Motor neuron (in vitro differentiated cells): ENCODE measurements around the gene DPCD. TPM values are rescaled to one million over a fixed set of nuclear protein-coding genes. Genes with fewer than 3 reads are reported as not detected.
A peak's percentile ranks its signal among the peaks of the same experiment; 100 is the strongest.
"Not testable (repeated sequence)": the region's sequence is repeated elsewhere in the genome, so short reads cannot be mapped to it uniquely, and the experiment has no call there.

Source experiments
- ATAC-seq, 8 experiments: fragments of 200-7000 bp; cut with Tn5 transposase; replicated peaks in 6 of 8; 2 replicates each; pipeline ENCODE4 v1.8.0; 2021; ENCODE audit warnings: mild to moderate bottlenecking in 8 of 8, moderate library complexity in 8 of 8
- H3K27ac ChIP-seq, 2 donors: fragments of 250-450 bp; sonication (Bioruptor Pico); 2 replicates each; pipeline ENCODE4 v1.9.0; 2021; ENCODE audit warnings: antibody characterized with exemption in 2 of 2, mild to moderate bottlenecking in 2 of 2, moderate library complexity in 1 of 2
- H3K4me1 ChIP-seq, 2 donors: fragments of 250-450 bp; sonication (Bioruptor Pico); replicated peaks in 1 of 2; 2 replicates each; pipeline ENCODE4 v1.6.1; 2021; ENCODE audit warnings: antibody characterized with exemption in 2 of 2, mild to moderate bottlenecking in 2 of 2, moderate library complexity in 1 of 2
- H3K4me3 ChIP-seq, 5 donors: fragments of 250-450 bp; sonication (Bioruptor Pico); 2 replicates each; pipeline ENCODE4 v1.9.0; 2021; ENCODE audit warnings: antibody characterized with exemption in 5 of 5, mild to moderate bottlenecking in 5 of 5, moderate library complexity in 4 of 5
- WGBS, 10 experiments: fragments of 450-650 bp; shearing (Covaris generic); methylation state at CpG; one replicate each; pipeline ENCODE4 v1.0.0; 2022; 5-methylcytosine and 5-hydroxymethylcytosine counted together
- in situ Hi-C, 9 experiments: fragments of 400-800 bp; cut with MboI; loops; one replicate each; pipeline ENCODE4 v1.15.0; 2021; ENCODE audit warnings: low sequenced_read_pairs in 9 of 9, low pct_unique_long_range_greater_than_20kb in 2 of 9; ENCODE audit not compliant: unreplicated experiment in 9 of 9
- total RNA-seq, 8 experiments: library from RNA; unstranded; fragments of 300-600 nt; gene quantifications; 2 replicates each; pipeline versions ENCODE4 v1.2.3 to v1.2.4, GENCODE V29; 2022

Gene DPCD
- total RNA-seq, 8 experiments from 2014 or later: 28.9 to 105 (median 64.7) TPM

DNA sequence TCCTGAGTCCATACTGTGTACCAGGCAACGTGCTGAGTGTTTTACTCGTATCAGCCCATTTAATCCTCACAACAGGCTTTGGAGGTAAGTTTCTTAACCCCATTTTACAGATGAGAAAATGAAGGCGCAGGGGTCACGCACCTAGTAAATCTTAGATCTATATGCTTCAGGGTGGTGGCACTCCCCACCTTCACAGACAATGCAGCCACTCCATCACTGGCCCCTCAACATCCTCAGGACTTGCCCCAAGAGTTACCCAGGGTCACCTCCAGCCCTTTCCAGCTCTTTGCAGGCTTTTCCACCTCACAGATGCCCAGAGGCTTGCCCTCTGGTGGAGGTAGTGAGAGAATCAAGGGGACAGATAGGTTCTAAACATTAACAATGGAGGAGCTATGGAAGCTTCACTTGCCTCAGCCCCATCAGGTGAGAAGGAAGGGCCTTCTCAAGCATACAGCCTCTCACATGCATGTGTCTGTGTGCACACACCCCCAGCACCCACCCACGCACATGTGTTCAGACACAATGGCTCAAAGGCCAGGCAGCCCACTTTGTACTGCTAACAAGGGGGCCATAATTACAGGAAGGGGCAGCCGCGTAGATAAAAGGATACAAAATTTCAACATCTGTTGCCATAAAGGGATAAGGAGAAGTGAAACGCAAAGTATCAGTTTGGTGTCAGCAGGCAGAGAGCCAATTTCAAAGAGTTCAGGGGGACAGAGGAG is 29.1 kb downstream of the DPCD start:
- ATAC-seq: no peak
- peaks cover 7 to 16% of the 10 kb centered on the region in 2 donors for H3K4me1 ChIP-seq
- H3K4me3 ChIP-seq: no peak overlapping the region
- H3K27ac ChIP-seq: no peak overlapping the region
- 44 to 100% (median 79%) methylated on average over 1 to 8 of the region's 8 CpGs for WGBS, 10 experiments
- in situ Hi-C loops: loop anchor here in 4 of 9 experiments (25.0 kb wide), 2 partner anchors 145 to 170 kb away; partner anchors contain the start of genes FGF8 (in 2 of the 4) and NPM3 (in 2 of the 4)

DNA sequence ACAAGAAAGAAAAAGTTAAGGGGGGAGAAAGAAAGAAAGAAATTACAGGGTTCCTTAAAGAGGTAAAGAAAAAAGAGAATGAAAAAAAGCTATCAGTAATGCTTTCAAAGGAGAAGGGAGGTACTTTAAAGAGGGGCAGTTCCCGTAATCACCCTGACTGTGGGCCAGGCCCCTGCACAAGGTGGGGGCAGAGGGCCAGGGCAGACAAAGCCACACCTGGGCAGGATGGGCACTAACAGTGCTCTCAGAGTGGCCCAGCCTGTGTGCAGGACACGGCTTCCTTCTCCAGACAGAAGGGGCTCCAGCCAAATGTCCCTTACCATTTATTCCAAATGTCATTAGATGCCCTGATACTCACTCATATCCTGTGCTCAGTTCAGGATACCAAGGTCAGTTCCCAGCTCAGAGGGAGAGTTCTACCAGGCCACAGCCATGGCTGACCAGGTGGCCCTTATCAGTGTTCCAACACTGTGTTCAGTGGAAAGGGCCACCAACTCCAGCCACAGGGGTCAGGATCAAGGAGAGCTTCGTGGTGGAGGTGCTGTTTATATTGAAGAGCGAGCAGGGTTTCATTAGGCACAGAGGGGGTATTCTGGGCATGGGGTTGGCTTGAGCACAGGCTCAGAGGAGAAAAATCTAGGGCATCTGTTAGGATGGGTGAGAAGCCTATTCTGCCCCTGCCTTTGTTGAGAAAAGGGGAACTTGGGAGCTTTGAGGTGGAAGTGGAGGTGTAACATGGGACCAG is 29.9 kb downstream of the DPCD start:
- ATAC-seq: no peak
- WGBS, 10 experiments: 45 to 100% (median 83%) methylated on average over 1 to 2 of the region's 4 CpGs; no CpG with 5 or more reads in 3 of the 10 experiments
- in situ Hi-C loops: loop anchor here in 4 of 9 experiments (25.0 kb wide), 2 partner anchors 144 to 169 kb away; partner anchors contain the start of genes FGF8 (in 2 of the 4) and NPM3 (in 2 of the 4)
- peaks cover 0 to 9% of the 10 kb centered on the region in 2 donors for H3K4me1 ChIP-seq
- H3K27ac ChIP-seq: no peak overlapping the region
- H3K4me3 ChIP-seq: no peak overlapping the region

DNA sequence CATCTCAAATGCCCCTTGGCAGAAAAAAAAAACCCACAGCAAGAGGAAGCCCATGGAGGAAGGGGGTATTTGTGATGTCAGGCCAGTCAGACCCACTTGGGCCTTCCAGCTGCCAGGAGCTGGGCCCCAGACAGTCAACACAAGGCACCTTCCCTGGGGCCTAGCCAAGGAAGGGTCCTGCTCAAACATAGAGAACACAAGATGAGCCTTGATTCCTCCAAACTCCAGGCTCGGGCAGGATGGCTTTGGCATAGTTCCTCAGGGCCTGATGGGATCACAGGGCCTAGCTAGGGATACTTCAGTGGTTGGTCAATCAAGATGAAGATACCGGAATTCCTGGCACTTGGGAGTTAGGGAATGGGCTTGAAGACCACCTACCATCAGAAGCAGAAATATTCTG is 30.8 kb downstream of the DPCD start:
- 83 to 100% (median 90%) methylated on average over 1 to 2 of the region's 2 CpGs; no CpG with 5 or more reads in 5 of the 10 experiments for WGBS, 10 experiments

DNA sequence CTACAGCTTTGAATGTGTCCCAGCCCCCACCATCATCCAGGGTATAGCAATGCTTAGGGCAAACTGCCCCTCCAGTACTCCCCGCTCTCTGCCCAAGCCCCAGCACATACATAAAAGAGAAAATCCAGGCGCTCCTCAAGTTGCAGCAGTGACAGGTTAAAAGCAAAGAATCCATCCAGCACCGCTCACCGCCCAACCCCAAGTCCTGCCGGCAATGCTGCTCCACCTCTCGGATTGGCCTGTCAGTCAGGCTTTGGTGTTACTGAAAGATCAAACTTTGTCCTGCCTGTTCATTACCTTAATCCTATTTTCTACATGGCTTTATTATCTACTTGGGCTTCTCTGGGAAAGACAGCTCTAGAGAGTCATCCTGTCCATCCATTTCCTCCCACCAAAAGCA is 31.9 kb downstream of the DPCD start:
- no peak for ATAC-seq
- Histone ChIP-seq H3K27ac (no peak overlapping the region), H3K4me1 (peaks cover 0 to 4% of the 10 kb centered on the region in 2 donors), H3K4me3 (no peak overlapping the region)
- 40 to 100% (median 92%) methylated on average over 1 to 6 of the region's 6 CpGs; no CpG with 5 or more reads in 5 of the 10 experiments for WGBS, 10 experiments
- in situ Hi-C loops: loop anchor here in 4 of 9 experiments (25.0 kb wide), 2 partner anchors 142 to 167 kb away; partner anchors contain the start of genes FGF8 (in 2 of the 4) and NPM3 (in 2 of the 4)

More for the DNA sequence above, 30.8 kb downstream of the DPCD start:
- no peak for ATAC-seq
- Histone ChIP-seq H3K4me3 (no peak overlapping the region), H3K4me1 (peaks cover 0 to 5% of the 10 kb centered on the region in 2 donors), H3K27ac (no peak overlapping the region)
- in situ Hi-C loops: loop anchor here in 4 of 9 experiments (25.0 kb wide), 2 partner anchors 143 to 168 kb away; partner anchors contain the start of genes FGF8 (in 2 of the 4) and NPM3 (in 2 of the 4)

DNA sequence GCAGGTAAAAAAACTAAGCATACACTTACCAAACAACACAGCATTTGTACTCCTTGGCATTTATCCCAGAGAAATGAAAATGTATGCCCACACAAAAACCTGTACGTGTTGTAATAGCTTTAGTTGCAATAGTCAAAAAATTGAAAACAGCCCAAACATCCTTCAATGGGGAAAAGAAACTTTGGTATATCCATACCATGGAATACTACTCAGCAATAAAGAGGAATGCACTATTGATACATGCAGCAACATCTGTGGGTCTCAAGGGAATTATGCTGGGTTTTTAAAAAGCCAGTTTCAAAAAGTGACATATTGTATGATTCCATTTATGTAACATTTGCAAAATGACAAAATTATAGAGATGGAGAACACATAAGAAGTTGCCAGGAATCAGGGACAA is 35.4 kb downstream of the DPCD start:
- 36 to 100% (median 91%) methylated on average over 1 of the region's 1 CpG; no CpG with 5 or more reads in 1 of the 10 experiments for WGBS, 10 experiments
- H3K4me1 ChIP-seq: peaks cover 0 to 6% of the 10 kb centered on the region in 2 donors
- in situ Hi-C loops: loop anchor here in 4 of 9 experiments (25.0 kb wide), 2 partner anchors 139 to 164 kb away; partner anchors contain the start of genes FGF8 (in 2 of the 4) and NPM3 (in 2 of the 4)
- H3K4me3 ChIP-seq: no peak overlapping the region
- no peak overlapping the region for H3K27ac ChIP-seq
- no peak for ATAC-seq

DNA sequence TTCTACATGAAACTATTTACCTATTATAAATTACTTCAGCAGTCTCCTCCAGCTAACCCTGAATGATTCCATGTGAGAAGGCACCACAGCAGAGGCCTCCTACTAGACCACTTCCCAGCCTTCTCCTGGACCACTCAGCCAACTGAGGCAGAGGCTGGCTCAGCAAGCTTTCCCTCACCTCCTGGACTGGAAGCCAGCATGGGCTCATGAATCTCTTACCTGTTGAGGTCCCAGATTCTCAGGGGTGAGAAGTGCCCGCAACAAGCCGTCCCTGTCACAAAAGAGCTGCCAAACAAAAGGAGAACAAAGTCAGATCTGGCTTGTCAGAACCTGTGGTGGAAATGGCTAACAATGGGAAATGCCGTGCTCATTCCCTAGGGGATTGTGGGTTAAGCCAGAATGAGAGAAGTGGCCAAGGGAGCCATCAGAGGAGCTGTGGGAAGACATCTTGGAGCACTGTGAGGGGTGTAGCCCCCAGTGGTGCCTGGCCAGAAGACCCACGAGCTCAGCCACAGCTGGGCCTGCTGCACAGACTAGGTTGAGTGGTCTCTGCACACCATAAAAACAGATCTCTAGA is 36.5 kb downstream of the DPCD start:
- H3K4me1 ChIP-seq: peaks cover 0 to 6% of the 10 kb centered on the region in 2 donors
- no peak overlapping the region for H3K4me3 ChIP-seq
- WGBS, 10 experiments: 40 to 100% (median 92%) methylated on average over 1 to 3 of the region's 4 CpGs; no CpG with 5 or more reads in 4 of the 10 experiments
- ATAC-seq: no peak
- no peak overlapping the region for H3K27ac ChIP-seq
- in situ Hi-C loops: loop anchor here in 4 of 9 experiments (25.0 kb wide), 2 partner anchors 138 to 163 kb away; partner anchors contain the start of genes FGF8 (in 2 of the 4) and NPM3 (in 2 of the 4)

DNA sequence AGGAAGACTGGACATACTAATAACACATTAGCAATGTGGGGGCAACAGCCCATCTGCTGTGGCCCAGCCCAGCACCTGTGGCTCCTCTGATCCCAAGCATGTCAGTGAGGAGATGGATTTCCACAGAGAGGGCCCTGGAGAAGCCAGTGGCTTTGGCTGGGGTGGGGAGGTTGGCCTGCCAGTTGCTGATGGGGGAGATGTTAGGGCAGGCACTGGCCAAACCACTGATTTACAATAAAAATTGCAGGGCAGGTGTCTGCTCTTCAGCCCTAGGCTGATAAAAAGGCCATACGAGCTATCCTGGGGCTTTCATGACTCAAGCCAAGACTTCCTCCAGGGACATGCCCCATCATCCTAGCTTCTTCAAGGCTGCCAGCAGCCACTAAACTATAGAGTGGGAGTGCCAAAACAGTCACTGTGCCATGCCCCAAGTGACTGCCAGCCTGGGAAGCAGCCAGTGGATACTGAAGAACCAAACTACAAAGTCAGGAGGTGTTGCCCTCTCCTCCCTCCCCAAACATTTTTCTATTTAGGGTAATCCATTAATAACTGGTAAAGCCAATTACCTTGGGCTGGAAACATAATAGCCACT is 37.8 kb downstream of the DPCD start:
- Histone ChIP-seq H3K4me1 (peaks cover 2 to 8% of the 10 kb centered on the region in 2 donors), H3K4me3 (no peak overlapping the region), H3K27ac (no peak overlapping the region)
- WGBS, 10 experiments: no CpG with 5 or more reads among the region's 1 CpG
- in situ Hi-C loops: no loop called here
- no peak for ATAC-seq

DNA sequence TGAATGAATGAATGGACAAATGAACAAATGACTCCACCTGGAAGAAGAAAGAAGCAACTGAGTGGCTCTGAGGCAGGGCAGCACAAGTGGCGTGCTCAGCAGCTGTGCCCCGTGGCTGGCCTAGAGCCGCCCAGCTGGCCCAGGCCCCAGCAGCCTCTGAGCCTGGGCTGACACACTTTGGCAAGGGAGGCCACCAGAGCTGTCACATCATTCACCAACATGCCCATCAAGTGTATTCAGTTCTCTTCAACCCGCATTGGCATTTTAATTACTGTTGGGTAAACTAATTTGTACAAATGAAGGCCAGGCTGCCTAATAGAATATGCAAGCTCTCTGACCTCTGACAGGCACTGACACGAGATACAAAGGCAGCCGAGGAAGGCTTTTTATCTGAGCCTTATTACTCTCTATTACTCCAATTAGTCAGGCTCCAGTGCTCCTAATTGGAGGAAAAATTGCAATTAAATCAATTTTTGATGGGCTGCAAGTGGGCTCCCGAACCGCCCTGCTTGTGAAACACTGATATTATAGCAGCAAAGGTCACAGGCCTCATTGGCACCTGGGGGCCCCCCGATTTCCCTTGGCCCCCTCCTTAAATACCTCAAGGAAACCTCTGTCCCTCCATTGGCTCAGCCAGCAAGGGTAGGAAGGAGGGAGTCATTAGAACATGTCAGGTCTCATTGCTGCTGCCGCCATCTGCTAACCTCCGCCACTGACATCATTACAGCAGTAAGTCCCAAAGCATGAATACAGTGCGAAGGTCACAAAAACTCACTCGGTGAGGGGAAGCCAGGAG is 41.9 kb downstream of the DPCD start:
- 0 to 80% (median 61%) methylated on average over 1 to 11 of the region's 13 CpGs; no CpG with 5 or more reads in 2 of the 10 experiments for WGBS, 10 experiments
- ATAC-seq: peak in 2 of 8 experiments; percentile 55 to 56
- in situ Hi-C loops: no loop called here

DNA sequence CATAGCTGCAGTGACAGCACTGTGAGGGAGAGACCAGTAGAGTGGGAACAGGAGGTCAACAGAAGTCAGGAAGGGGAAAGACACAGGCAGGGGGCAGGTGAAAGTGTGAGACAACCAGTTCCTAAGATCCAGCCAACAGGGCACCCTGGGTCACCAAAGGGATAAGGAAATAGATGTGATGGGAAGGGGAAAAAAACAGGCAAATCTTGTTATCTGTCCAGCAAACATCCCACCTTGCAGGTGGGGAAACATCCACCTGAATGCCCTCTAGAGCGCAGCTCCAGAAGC is 42.5 kb downstream of the DPCD start:
- no peak overlapping the region for H3K4me3 ChIP-seq
- ATAC-seq: no peak
- peaks cover 2 to 8% of the 10 kb centered on the region in 2 donors for H3K4me1 ChIP-seq
- WGBS, 10 experiments: 83 to 100% (median 100%) methylated on average over 1 of the region's 1 CpG; no CpG with 5 or more reads in 7 of the 10 experiments
- in situ Hi-C loops: no loop called here
- no peak overlapping the region for H3K27ac ChIP-seq

More for the DNA sequence above, 41.9 kb downstream of the DPCD start:
- Histone ChIP-seq H3K4me3 (no peak overlapping the region), H3K27ac (no peak overlapping the region), H3K4me1 (peaks cover 2 to 8% of the 10 kb centered on the region in 2 donors)

DNA sequence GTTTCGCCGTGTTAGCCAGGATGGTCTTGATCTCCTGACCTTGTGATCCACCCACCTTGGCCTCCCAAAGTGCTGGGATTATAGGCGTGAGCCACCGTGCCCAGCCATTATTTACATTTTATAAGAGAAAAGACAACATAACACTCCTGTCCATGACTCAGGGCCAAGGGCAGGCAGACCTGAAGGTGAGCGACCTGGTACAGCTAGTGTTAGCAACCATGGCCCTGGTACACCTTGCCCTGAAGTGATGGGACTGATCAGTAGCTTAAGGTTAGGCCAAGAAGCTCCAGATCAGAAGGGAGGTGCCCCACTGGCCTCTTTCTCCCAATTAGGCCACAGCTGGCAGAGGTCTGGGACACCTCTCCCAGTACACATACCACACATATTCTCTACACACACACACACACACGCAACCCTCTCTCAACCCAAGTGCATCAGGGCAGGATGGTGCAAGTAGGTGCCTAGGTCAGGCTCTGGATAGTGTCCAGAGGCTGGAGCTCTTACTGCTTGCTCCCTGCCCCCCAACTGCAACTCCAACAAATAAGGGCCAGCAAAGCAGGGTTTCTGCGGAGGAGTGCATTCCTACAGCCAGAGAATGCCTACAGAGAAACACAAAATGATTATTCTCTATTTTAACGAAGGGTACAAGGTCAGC is 43.8 kb downstream of the DPCD start:
- WGBS, 10 experiments: 88 to 100% (median 92%) methylated on average over 1 to 4 of the region's 8 CpGs; no CpG with 5 or more reads in 3 of the 10 experiments
- Histone ChIP-seq H3K4me1 (peaks cover 2 to 8% of the 10 kb centered on the region in 2 donors), H3K4me3 (no peak overlapping the region), H3K27ac (no peak overlapping the region)
- ATAC-seq: no peak
- in situ Hi-C loops: no loop called here

DNA sequence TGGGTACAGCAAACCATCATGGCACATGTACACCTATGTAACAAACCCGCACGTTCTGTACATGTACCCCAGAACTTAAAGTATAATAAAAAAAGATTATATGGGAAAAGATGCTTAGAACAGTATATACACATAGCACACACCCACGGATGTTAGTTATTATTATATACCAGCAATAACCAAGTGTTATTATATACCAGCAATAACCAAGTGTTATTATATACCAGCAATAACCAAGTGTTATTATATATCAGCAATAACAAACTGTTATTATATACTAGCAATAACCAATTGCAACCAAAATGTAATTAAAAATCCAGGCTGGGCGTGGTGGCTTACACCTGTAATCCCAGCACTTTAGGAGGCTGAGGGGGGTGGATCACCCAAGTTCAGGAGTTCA is 45.4 kb downstream of the DPCD start:
- in situ Hi-C loops, ATAC-seq: not testable (repeated sequence)
- WGBS, 10 experiments: 82 to 100% (median 97%) methylated on average over 1 to 4 of the region's 4 CpGs; no CpG with 5 or more reads in 2 of the 10 experiments

More for the DNA sequence above, 45.4 kb downstream of the DPCD start:
- H3K4me1 ChIP-seq, H3K27ac ChIP-seq, H3K4me3 ChIP-seq: not testable (repeated sequence)
